ENCODE data around the gene FOXJ1.

Gene FOXJ1

GRCh38 chr17:76142585-76143041 is 1.6 kb upstream of the FOXJ1 start:
- Histone ChIP-seq H3K27me3 (ENCODE audit: control insufficient read depth in 5 of 5, insufficient read depth in 4 of 5, low read length in 5 of 5) (peaks cover 16 to 32% (median 27%) of the 10 kb centered on the region in 5 donors), H3K27ac (ENCODE audit: low read depth, low read length) (no peak overlapping the region), H3K36me3 (ENCODE audit: control insufficient read depth in 5 of 5, insufficient read depth in 5 of 5, low read length in 5 of 5) (peaks cover 0 to 11% (median 7%) of the 10 kb centered on the region in 5 donors), H3K4me1 (ENCODE audit: control insufficient read depth in 5 of 5, insufficient read depth in 5 of 5, low read length in 5 of 5) (peaks cover 2 to 74% (median 62%) of the 10 kb centered on the region in 5 donors), H3K9ac (ENCODE audit: low read length in 5 of 5) (no peak overlapping the region), H3K9me3 (ENCODE audit: control insufficient read depth in 5 of 5, low read length in 5 of 5) (no peaks in the 10 kb centered on the region), H3K4me3 (ENCODE audit: low read depth in 1 of 5, low read length in 5 of 5) (no peak overlapping the region)

DNA sequence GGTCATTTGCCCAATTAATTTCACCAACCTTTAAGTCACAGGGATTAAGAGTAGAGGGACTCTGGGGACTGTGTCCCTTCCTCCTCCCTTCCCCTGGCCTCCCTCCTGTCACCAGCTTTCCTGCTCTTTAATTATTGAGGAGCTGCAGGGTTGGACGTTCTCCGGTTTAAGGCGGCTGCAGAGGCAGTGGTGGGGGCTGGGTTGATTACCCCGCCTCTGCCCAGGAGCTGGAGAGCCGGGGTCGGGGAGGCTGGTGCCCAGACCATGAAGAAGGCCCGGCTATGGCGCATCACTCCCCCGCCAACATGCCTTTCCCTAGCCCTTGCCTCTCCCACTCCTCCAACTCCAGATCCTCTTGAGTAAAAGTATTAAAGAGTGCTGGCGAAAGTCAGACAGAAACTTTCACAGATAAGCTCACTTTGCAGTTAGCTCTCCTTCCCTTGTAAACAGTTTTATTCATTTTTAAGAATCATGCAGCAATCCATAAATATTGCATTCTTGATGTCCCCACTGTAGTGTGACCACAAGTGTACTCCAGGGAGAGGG is 1.1 kb upstream of the FOXJ1 start:
- H3K36me3 ChIP-seq (ENCODE audit: control insufficient read depth in 5 of 5, insufficient read depth in 5 of 5, low read length in 5 of 5), result peaks cover 0 to 11% (median 7%) of the 10 kb centered on the region in 5 donors
- H3K4me1 ChIP-seq (ENCODE audit: control insufficient read depth in 5 of 5, insufficient read depth in 5 of 5, low read length in 5 of 5), result peaks cover 2 to 78% (median 65%) of the 10 kb centered on the region in 5 donors
- H3K4me3 ChIP-seq (ENCODE audit: low read depth in 1 of 5, low read length in 5 of 5), result peak overlapping the region in 1 of 5 donors; percentile 69
- H3K9me3 ChIP-seq (ENCODE audit: control insufficient read depth in 5 of 5, low read length in 5 of 5), result no peaks in the 10 kb centered on the region
- H3K9ac ChIP-seq (ENCODE audit: low read length in 5 of 5), result no peak overlapping the region
- H3K27ac ChIP-seq (ENCODE audit: low read depth, low read length), result no peak overlapping the region
- peaks cover 21 to 37% (median 32%) of the 10 kb centered on the region in 5 donors for H3K27me3 ChIP-seq (ENCODE audit: control insufficient read depth in 5 of 5, insufficient read depth in 4 of 5, low read length in 5 of 5)

DNA sequence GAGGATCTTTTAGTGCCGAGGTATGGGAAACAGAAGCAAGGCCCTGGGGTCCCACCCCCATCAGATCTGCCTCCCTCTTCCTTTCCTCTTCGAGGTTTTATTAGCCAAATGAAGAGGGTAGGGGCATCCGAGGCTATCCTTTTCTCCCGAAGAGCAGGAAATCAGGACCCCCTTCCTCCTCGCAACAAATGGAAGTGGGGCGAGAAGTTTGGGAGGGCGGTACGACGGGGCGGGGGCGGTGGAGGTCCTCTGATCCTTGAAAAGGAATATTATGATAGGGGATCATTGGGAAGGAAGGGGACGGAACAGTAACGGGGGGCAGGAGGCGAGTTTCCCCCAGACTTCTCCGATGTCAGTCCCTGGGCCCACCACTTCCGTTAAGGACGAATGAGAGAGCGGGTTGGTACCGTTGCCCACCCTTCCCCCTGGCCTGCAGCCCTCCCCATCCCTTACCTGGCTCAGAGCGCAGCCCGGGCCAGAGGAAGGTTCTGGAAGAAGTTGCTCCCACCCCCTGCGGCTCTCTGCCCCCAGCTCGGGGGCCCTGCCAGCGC is 309 bp downstream of the FOXJ1 start:
- Histone ChIP-seq H3K9me3 (ENCODE audit: control insufficient read depth in 5 of 5, low read length in 5 of 5) (no peaks in the 10 kb centered on the region), H3K27ac (ENCODE audit: low read depth, low read length) (no peak overlapping the region), H3K36me3 (ENCODE audit: control insufficient read depth in 5 of 5, insufficient read depth in 5 of 5, low read length in 5 of 5) (peaks cover 0 to 8% (median 7%) of the 10 kb centered on the region in 5 donors), H3K27me3 (ENCODE audit: control insufficient read depth in 5 of 5, insufficient read depth in 4 of 5, low read length in 5 of 5) (peaks cover 21 to 45% (median 39%) of the 10 kb centered on the region in 5 donors), H3K4me3 (ENCODE audit: low read depth in 1 of 5, low read length in 5 of 5) (peak overlapping the region in 3 of 5 donors; percentile 59 to 69 (median 61)), H3K9ac (ENCODE audit: low read length in 5 of 5) (no peak overlapping the region), H3K4me1 (ENCODE audit: control insufficient read depth in 5 of 5, insufficient read depth in 5 of 5, low read length in 5 of 5) (peaks cover 2 to 67% (median 57%) of the 10 kb centered on the region in 5 donors)

DNA sequence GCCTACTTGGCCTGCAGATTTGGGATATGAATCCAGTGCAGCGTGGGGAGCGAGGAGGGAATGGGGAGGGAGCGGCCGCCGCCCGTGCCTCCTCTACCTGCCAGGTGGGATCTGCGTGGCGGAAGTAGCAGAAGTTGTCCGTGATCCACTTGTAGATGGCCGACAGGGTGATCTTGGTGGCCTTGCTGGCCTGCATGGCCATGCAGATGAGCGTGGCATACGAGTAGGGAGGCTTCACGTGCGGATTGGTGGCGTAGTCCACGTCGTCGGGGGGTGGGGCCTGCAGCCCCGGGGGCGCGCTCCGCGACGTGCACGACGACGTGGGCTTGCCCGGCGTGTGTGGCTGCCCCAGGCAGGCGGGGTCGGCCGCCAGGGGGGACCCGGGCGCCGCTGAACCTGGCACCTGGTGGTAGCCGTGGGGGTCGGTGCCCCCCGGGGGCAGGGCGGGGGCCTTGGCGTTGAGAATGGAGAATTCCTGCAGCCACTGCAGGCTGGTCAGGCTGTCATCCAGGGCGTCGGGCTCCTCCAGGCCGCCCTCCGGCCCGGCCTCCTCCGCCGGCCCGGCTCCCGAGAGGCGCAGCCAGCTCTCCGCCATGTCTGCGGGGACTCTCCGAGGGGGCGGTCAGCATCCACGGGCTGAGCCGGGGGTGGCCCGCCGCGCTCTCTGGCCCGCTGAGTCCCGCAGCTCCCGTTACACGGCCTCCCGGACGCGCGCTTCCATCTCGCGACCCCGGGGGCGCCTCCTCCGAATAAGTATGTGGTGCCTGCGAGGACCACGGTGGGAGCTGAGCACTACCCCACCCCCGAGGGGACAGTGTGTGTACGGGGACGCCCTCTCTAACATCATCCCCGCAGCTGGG is 1.0 kb downstream of the FOXJ1 start:
- no peaks in the 10 kb centered on the region for H3K9me3 ChIP-seq (ENCODE audit: control insufficient read depth in 5 of 5, low read length in 5 of 5)
- H3K27me3 ChIP-seq (ENCODE audit: control insufficient read depth in 5 of 5, insufficient read depth in 4 of 5, low read length in 5 of 5), result peaks cover 26 to 53% (median 46%) of the 10 kb centered on the region in 5 donors
- H3K4me3 ChIP-seq (ENCODE audit: low read depth in 1 of 5, low read length in 5 of 5), result peak overlapping the region in 3 of 5 donors; percentile 5 to 46 (median 31)
- peaks cover 2 to 60% (median 50%) of the 10 kb centered on the region in 5 donors for H3K4me1 ChIP-seq (ENCODE audit: control insufficient read depth in 5 of 5, insufficient read depth in 5 of 5, low read length in 5 of 5)
- no peak overlapping the region for H3K27ac ChIP-seq (ENCODE audit: low read depth, low read length)
- H3K36me3 ChIP-seq (ENCODE audit: control insufficient read depth in 5 of 5, insufficient read depth in 5 of 5, low read length in 5 of 5), result peaks cover 0 to 5% (median 3%) of the 10 kb centered on the region in 5 donors
- no peak overlapping the region for H3K9ac ChIP-seq (ENCODE audit: low read length in 5 of 5)

DNA sequence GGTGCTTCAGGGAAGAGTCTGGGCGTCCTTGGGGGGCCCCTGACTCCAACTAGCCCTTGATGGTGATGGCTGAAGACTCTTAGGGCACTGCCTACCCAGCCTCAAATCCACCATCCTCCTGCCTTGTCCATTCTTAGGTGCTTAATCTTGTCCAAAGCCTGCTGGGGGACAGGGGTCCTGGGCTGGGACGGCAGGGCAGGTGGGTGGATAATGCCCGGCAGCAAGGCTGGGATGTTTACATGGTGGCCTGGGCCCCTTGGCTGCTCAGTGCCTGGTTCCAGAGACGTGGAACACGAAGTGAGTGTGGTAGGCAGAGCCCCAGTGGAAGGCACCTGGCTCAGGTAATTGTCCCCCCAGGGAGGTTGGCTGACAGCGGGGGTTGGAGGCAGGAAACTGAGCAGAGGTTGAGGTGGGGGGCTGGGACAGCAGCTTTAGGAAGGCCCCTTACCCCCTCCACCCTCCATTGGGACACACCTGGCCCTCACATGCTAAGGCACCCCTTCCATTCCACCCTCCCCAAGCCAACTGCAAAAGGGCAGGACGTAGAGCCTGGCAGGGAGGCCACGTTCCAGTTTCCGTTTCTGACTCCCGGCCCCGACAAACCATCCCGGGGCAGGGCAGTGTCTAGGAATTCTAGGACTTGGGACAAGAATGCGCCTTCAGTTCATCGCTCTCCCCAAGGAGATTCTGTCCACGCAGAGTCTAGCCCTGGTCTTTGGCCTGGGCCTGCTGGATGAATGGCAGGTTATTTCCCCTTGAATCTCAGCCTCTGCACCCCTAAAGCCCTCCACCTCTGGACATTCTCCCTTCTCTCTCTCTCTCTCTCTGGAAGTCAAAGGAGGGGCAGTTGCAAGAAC is 1.9 kb downstream of the FOXJ1 start:
- H3K4me1 ChIP-seq (ENCODE audit: control insufficient read depth in 5 of 5, insufficient read depth in 5 of 5, low read length in 5 of 5), result peaks cover 2 to 54% (median 45%) of the 10 kb centered on the region in 5 donors
- H3K36me3 ChIP-seq (ENCODE audit: control insufficient read depth in 5 of 5, insufficient read depth in 5 of 5, low read length in 5 of 5), result no peaks in the 10 kb centered on the region
- H3K4me3 ChIP-seq (ENCODE audit: low read depth in 1 of 5, low read length in 5 of 5), result peak overlapping the region in 1 of 5 donors; percentile 46
- peaks cover 30 to 56% (median 51%) of the 10 kb centered on the region in 5 donors for H3K27me3 ChIP-seq (ENCODE audit: control insufficient read depth in 5 of 5, insufficient read depth in 4 of 5, low read length in 5 of 5)
- H3K9me3 ChIP-seq (ENCODE audit: control insufficient read depth in 5 of 5, low read length in 5 of 5), result no peaks in the 10 kb centered on the region
- no peak overlapping the region for H3K27ac ChIP-seq (ENCODE audit: low read depth, low read length)
- H3K9ac ChIP-seq (ENCODE audit: low read length in 5 of 5), result no peak overlapping the region

DNA sequence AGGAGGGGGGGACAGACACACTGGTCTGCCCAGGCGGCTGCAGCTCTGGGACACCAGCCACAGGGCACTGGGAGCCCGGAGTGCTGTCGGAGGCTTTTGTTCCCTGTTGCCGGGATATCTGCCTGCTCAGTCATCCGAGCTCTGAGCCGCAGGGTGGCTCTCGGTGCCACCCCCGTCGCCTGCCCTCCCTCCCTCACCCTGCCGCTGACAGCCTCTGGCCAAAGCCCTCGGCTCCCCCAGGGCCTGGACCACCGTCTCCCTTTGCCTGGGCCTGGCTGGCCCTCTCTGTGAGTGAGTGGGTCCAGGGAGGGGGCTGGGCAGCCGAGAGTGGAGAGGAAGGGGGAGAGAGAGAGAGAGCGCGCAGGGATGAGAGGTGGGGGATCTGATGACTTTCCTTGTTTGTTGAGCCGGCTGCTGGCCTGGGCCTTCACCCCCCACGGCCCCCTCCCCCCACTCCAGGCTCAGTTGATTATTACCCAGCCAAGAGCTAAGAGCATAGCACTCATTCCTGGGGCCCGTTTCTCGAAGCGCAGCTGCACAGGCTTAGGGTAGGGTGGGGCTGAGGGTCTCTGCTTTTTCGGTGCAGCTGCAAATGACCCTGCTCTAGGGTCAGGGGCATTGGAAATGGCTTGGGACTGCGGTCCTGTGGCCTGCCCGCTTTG is 2.7 kb downstream of the FOXJ1 start:
- no peak overlapping the region for H3K4me3 ChIP-seq (ENCODE audit: low read depth in 1 of 5, low read length in 5 of 5)
- H3K27ac ChIP-seq (ENCODE audit: low read depth, low read length), result no peak overlapping the region
- H3K27me3 ChIP-seq (ENCODE audit: control insufficient read depth in 5 of 5, insufficient read depth in 4 of 5, low read length in 5 of 5), result peaks cover 33 to 60% (median 53%) of the 10 kb centered on the region in 5 donors

DNA sequence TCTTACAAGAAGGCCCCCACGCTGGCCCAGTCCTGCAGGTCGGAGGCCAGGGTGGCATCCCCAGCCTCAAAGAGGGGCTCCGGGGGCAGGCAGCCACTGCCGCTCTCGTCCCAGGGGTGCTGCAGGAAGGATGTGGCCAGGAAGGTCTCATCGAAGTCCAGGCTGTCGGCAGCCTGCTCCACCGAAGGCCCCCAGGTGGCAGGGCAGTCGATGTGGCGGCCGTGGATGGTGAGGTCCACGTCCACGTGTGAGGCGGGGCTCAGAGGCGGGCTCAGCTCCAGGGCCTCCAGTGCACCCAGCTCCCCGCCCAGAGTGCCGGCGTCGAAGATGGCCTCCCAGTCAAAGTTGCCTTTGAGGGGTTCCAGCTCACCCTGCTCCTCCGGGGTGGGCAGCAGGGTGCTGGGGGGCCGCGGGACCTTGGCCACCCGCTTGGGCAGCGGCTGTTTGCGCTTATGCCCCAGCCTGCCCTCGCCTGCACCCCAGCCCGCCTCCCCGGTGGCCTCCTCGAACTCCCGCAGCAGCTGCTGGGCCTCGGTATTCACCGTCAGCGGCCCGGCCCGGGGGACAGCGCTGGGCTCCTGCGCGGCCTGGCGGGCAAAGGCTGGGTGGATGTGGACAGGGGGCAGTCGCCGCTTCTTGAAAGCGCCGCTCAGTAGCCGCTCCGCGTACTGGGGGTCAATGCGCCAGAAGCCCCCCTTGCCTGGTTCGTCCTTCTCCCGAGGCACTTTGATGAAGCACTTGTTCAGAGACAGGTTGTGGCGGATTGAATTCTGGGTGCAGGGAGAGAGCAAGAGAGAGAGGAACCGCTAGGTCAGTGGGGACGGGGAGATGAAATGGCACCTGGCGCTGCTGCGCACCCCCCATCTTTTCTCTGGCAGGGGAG is 3.5 kb downstream of the FOXJ1 start:
- Histone ChIP-seq H3K27me3 (ENCODE audit: control insufficient read depth in 5 of 5, insufficient read depth in 4 of 5, low read length in 5 of 5) (peaks cover 35 to 67% (median 58%) of the 10 kb centered on the region in 5 donors), H3K4me3 (ENCODE audit: low read depth in 1 of 5, low read length in 5 of 5) (no peak overlapping the region), H3K36me3 (ENCODE audit: control insufficient read depth in 5 of 5, insufficient read depth in 5 of 5, low read length in 5 of 5) (no peaks in the 10 kb centered on the region), H3K4me1 (ENCODE audit: control insufficient read depth in 5 of 5, insufficient read depth in 5 of 5, low read length in 5 of 5) (peaks cover 4 to 56% (median 46%) of the 10 kb centered on the region in 5 donors), H3K9me3 (ENCODE audit: control insufficient read depth in 5 of 5, low read length in 5 of 5) (no peaks in the 10 kb centered on the region), H3K9ac (ENCODE audit: low read length in 5 of 5) (no peak overlapping the region), H3K27ac (ENCODE audit: low read depth, low read length) (no peak overlapping the region)

More for the DNA sequence above, 2.7 kb downstream of the FOXJ1 start:
- H3K36me3 ChIP-seq (ENCODE audit: control insufficient read depth in 5 of 5, insufficient read depth in 5 of 5, low read length in 5 of 5), result no peaks in the 10 kb centered on the region
- H3K4me1 ChIP-seq (ENCODE audit: control insufficient read depth in 5 of 5, insufficient read depth in 5 of 5, low read length in 5 of 5), result peaks cover 4 to 52% (median 41%) of the 10 kb centered on the region in 5 donors
- H3K9me3 ChIP-seq (ENCODE audit: control insufficient read depth in 5 of 5, low read length in 5 of 5), result no peaks in the 10 kb centered on the region
- H3K9ac ChIP-seq (ENCODE audit: low read length in 5 of 5), result no peak overlapping the region

- H3K4me1 ChIP-seq (ENCODE audit: control insufficient read depth in 5 of 5, insufficient read depth in 5 of 5, low read length in 5 of 5), result peaks cover 4 to 57% (median 46%) of the 10 kb centered on the region in 5 donors
- H3K9me3 ChIP-seq (ENCODE audit: control insufficient read depth in 5 of 5, low read length in 5 of 5), result no peaks in the 10 kb centered on the region
- no peak overlapping the region for H3K9ac ChIP-seq (ENCODE audit: low read length in 5 of 5)
- no peak overlapping the region for H3K27ac ChIP-seq (ENCODE audit: low read depth, low read length)
- peaks cover 39 to 69% (median 61%) of the 10 kb centered on the region in 5 donors for H3K27me3 ChIP-seq (ENCODE audit: control insufficient read depth in 5 of 5, insufficient read depth in 4 of 5, low read length in 5 of 5)
- H3K36me3 ChIP-seq (ENCODE audit: control insufficient read depth in 5 of 5, insufficient read depth in 5 of 5, low read length in 5 of 5), result no peaks in the 10 kb centered on the region
- no peak overlapping the region for H3K4me3 ChIP-seq (ENCODE audit: low read depth in 1 of 5, low read length in 5 of 5)
These were observed 4.1 kb downstream of the FOXJ1 start for GRCh38 chr17:76137001-76137350.

Data from subcutaneous abdominal adipose tissue (tissue), 5 donors.